GM19240 (cell line): ENCODE measurements around the gene DLG2.

Experiments
- DNase-seq: peaks from one replicate; pipeline ENCODE4 v3.0.0; 2011; ENCODE audit warnings: low spot score; ENCODE audit not compliant: insufficient read length

The DLG2 gene

DNA sequence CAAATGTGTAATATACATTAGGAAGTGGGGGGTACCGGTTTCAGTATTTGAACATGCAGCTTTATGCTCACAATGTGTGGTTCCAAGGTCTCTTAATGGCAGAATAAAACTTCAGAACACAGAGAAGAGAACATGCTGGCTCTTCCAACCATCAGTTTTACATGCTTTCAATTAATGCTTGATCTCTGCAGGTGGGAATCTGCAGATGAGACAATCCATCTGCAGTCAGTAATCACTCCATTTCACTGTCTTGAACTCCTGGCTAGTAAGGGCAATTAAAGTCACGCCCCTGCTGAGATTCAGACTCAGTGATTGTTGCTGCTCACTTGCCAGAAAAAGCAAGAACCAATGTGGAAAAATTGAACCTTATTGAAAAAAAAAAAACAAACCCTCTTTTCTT lies 945.7 kb downstream of the DLG2 start:
- DNase-seq: no peak

DNA sequence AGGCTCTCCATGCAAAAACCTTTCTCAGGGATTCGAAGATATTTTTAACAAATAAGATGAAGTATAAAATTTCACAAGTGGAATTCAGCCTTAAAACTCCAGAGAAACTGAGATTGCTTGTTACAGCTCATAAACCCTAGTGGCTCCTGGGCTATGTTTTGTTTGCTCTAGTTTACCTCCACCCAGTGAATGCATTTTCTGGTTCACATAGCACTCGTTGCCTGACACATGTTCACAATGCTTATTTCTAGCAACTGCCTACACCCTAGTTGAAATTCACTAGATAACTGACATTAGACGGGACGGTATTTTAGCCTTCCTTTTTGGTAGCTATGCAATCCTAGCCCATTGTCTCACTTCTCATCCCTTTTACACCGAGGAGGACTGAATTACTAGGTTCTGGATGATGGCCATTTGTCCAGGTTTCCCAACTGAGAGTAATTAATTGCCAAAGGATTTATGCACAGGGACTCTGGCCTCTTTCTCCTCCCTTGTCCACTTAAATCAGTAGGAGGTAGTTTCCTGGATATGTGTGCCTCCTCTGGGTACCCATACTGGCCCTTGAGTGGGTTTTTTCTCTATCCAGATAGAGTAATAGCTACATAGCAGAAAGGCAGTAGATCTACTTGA lies 951.6 kb downstream of the DLG2 start:
- no peak for DNase-seq

DNA sequence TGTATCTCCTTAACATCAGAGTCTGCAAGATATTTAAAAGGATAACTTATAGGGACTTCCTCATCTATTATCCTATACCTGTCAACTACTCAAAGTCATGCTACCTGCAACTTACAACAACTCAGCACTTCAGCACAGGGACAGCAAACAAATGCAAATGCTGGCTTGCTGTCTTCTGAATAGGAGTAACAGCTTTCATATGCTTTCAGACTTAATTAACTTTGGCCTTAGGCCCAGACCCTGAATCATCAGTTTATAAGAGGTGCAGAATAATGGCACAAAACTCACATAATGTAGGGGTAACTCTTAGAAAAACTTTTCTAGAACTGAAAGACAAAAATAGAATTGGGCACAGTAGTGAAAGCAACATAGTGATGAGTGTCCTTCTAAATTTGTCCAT lies 953.4 kb downstream of the DLG2 start:
- DNase-seq: no peak

DNA sequence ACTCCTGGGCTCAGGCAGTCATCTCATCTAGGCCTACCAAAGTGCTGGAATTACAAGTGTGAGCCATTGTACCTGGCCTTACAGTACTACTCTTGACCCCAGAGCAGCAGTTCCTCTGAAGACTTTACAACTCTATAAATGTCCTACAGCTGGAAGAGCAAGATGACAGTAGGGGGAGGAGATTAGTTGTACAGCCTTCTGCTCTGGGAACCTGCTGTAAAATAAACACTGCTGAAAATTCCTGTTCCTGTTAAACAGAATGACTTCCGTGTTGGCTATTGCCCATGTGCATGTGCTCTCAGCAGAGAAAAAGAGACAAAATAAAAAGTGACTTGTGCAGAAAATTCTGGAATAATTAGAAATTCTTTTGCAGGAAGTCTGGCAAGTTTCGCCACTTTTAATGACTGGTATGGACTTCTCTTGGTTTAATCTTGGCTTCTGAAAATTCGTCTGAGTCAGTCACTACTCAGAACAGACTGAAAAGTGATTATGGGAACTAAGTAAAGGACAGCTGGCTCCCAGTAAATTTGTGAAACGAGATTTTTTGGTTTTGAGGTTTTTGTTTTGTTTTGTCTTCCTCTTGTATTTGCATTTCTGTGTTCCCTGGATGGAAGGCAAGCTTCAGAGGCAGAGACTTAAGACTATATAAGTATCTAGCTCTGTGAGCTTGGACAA lies 955.7 kb downstream of the DLG2 start:
- no peak for DNase-seq

DNA sequence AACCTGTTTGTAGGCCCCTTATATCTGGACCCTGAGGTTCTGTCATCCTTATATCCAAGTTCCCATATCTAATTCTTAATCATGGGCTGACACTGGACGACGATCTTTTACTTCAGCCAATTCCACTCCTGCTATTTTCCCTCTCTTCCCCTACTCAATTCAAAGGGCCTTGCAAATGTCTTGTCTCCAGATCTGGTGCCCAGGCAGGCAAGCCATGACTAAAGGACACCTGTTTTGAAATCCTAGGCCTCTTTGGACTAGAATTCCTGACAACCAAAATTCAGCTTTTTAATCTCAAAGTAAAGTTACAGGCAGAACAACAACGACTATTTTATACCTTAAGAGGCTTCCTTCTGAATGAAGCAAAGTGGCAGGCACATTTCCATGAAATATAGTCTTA lies 963.4 kb downstream of the DLG2 start:
- no peak for DNase-seq

DNA sequence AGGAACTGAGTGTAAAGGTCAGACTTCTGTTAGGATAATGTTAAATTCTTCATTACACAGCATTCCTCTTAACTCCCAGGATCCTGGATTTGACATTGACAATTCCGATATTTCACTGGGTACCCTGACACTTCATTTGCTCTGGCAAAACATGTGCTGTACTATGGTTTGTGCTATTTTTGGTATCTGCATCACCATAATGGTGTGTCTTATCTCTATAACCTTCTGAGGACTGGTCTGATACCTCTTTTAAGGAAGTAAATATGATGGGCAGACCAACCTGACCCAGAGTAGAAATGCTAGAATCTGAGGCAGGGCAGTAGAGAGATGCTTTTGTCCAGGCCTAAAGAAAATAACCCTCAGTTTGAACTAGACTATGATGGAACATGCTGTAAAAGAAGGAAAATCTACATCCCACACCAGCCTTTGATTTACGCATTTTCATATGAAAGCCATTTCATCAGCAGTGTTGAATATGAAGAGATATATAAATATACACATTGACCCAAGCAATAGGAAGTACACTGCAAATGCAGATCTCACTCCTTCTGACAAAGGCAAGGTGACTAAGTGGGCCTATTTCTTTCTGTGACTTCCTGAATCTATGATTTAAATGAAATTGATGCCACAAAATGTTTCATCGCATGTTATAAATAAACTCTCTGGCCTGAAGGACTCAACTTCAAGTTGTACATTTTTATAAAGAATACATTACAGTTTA lies 966.7 kb downstream of the DLG2 start:
- no peak for DNase-seq

DNA sequence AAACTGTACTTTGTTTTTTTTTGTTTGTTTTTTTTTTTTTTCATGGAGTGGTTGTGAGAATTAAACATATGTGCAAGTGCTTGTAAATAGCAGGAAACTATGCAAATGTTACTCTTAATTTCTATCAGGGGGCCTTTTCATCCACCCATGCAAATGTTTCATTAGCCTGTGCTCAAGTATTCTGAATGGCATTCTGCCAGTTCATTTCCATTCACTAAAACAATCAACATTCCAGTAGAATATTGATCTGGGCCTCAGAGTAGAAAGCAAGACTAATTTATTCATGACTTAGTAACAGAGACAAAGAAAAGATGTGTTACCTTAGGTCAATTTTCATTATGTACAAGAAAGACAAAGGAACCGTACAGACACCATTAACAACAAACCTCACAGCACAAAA lies 971.4 kb downstream of the DLG2 start:
- DNase-seq: no peak

DNA sequence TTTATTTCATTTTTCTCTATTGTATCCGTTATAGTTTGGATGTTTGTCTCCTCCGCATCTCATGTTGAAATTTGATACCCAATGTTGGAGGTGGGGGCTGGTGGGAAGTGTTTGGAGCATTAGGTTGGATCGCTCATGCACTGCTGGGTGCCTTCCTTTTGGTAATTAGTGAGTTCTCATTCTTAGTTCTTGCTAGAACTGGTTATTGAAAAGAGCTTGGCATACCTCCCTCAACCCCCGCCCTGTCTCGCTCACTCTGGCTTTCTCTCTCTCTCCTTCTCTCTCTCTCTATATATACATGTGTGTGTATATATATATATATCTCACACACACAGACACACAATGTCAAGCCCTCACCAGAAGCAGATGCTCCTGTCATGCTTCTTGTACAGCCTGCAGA lies 978.7 kb downstream of the DLG2 start:
- DNase-seq: no peak

DNA sequence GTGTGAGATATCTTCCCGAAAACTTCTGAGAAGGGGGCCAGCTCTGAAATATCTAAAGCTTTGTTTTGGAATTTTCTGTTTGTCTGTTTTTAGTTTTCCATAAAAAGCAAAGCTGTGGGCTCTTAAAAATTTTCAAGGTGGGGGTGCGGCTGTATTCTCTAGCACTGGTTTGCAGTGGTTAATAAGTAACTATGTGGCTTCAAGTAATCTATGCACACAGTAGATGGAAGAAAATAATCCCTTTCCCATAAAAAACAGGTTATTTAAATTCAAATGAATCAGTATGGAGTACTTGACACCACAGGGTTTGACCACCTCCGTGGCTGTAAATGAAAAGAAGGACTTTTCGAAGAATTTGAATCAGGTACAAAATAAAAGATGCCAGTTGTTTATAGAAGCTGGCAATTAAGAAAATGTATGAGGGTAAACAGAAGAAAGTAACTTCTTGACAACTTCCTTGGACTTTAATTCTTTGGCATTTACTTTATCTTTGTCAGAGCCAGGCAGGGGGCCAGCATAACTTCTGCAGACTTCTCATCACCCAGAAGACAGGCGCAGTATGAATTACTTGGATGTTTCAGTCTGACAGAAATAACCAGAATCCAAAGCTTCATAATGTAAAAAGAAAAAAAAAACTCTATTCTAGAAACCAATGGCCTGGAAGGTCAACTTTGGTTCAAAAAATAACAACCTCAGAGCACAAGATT lies 981.0 kb downstream of the DLG2 start:
- no peak for DNase-seq

DNA sequence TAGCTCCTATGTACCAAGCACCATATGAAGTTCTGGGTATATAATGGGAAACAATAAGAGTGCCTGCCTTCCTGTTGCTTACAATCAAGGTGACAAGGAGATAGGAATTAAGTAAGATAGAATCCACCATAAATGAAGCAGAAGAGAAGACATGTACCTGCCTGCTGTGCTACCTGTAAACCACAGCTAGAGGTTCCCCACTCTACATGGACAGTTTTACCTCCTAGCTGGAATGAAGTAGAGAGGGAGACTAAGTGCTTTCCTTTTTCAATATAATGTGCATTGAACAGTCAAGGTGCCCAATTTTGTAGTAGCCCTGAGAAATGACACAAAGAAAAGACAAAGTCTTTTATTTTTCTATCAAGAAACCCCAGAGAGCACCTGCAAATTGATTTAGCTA lies 984.6 kb downstream of the DLG2 start:
- no peak for DNase-seq

DNA sequence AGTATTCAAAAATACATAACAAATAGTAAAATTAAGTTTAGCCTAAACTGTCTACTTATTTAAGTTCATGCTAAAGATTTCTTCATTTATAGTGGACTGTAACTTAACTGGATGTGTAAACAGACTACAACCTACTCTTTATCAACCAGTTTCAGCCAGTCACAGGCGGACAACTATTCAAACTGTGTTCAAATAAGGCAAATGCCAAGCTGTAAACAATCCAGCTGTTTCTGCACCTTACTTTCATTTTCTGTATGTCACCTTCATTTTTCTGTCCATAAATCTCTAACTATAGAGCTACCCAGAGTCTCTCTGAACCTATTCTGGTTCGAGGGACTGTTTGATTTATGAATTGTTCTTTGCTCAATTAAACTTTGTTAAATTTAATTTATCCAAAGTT lies 992.8 kb downstream of the DLG2 start:
- DNase-seq: no peak

DNA sequence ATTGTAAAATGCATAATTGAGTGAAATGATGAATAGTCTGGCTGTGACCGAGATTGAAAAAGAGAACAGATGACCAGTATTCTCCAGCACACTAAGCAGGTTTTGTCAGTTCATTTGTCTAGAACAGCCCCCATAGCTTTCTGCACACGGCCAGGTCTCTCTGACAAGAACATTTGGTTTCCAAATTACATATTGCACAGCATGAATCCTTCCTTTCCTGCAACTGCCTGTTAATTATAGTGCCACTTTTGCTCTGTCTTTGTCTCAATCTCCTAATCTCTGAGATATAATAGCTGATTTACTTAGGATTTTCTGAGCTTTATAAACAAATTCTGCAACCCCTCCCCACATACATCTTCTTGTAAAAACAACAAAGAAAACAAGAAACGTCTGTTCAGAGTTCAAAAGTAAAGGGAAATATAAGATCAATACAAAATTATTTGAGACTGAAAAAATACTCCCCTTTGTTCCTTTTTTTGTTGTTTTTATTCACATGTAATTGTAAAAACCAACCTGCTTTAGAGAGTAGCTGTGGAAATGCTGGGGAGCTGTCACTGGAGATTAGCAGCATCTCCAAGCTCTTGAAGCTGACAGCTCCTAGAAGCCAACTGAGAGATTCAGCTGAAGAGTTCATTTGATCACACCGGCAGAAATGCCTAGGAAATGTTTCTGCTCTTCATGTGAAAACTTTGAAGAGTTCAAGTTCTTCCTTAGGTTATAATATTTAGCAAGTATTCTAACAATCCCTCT lies 998.1 kb downstream of the DLG2 start:
- DNase-seq: no peak

DNA sequence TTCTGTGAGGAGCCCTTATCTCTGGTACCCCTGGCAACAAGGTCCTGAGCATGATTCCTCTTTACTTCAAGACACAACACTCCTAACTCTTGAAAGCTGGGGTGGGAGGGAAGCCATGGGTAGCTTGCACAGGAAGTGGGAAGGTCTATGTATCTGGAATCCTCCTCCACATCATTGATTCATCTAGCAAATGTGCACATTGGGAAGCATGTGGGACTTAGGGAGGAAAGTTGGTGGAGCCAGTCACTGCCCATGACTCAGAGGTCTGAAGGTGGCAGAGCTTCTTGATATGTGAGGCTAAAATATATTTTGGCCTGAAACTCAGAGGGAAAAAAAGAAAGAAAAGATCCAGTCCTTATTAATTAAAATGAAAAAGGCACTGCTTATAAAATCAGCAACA lies 1000.9 kb downstream of the DLG2 start:
- DNase-seq: no peak

DNA sequence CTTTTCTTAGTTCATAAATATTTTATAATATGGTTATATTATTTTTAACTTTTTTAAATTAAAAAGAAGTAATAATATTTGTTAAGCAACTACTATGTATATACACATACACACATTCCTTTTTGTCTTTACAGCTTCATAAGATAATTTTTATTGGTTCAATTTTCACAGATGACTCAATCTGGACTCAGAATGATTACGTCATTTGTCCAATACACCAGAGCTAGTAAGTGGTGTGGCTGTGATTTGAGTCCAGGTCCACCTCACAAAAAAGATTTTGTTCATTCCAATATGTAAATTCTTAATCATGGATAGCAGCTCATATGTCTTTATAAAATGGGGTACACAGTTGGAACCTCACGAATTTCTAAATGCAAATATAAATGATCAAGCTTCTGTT lies 1014.5 kb downstream of the DLG2 start:
- no peak for DNase-seq

DNA sequence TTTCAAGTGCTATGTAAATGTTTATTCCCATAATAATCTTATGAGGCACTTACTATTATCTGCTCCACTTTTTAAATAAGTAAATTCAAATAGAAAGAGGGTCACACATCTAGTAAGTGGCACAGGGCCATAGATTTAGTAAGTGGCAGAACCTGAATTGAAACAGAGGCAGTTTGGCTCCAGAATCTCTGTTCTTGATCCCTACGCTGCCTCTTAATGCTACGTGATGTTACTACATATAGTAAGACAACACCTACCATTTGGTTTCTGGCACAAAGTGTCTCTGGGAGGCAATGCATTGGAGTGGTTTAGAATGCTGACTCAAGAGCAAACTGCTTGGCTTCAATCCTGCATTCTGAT lies 1018.3 kb downstream of the DLG2 start:
- DNase-seq: no peak

DNA sequence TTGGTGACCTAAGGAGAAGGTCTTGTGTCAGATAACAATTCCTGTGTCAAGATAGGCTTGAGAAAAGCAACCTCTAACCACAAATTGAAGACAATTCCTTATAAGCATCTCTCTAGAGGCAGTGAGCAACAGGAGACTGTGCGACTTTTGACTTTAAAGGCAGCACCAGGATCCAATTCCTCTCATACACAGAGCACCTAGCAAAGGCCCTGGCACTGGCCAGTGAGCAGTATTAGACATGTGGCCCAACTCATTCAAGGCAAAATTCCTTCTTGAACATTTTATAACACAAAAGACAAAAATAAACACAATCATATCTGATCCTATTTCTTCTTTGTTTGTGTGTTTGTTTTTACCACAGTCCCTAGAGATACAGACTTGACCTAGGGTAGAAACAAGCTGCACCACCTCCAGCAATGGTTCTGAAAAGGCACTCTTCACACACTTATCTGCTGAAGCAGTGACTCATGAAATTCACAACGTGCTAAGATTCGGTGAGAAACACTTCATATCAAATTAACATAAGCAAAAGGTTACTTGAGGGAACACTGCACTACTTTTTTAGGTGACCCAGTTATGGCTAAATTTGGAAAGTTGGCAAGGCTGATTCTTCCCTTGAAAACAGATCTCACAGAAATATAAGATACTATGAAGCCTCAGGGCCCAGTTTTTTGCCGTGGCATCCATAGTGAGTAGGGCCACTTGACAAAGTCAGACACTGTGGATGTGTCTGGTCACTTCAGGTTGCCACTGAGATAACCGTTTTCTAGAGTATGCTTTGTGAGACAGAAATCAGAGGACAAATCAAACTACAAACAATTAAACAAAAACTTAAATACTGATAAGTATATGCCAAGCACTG lies 1018.9 kb downstream of the DLG2 start:
- no peak for DNase-seq

DNA sequence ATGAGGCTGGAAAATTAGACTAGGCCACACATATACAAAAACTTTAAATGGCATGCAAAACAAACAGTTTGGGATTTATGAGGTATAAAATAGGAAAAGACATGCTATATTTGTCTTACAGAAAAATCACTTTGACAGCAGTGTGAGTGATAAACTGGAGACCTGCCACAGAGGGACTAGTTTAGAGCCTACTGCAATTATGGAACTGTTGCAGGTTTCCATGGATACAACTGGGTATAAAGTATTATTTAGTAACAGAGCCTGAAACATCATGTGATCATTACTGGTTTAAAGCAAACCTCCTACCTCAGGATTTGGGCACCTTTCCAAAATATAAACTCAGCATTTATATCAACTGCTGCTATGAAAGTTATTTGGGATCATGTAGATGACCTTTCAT lies 1032.5 kb downstream of the DLG2 start:
- DNase-seq: no peak

DNA sequence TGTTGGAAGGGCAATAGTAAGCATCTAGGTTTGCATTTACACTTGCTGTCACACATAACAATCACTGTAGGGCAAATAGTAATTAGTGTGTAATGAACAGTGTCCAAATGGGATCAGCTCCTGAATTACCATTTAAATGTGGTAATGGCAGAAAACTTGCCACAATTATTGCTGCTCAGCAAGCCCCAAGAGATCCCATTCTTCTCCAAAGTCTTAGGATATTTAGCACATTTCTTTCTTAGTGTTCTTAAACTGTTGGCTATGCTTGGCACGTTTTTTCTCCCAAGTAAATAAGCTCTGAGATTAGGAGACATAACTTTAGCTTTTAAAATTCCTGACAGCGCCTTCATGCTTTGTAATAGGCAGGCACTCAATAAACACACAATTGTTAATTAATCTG lies 1037.0 kb downstream of the DLG2 start:
- no peak for DNase-seq

DNA sequence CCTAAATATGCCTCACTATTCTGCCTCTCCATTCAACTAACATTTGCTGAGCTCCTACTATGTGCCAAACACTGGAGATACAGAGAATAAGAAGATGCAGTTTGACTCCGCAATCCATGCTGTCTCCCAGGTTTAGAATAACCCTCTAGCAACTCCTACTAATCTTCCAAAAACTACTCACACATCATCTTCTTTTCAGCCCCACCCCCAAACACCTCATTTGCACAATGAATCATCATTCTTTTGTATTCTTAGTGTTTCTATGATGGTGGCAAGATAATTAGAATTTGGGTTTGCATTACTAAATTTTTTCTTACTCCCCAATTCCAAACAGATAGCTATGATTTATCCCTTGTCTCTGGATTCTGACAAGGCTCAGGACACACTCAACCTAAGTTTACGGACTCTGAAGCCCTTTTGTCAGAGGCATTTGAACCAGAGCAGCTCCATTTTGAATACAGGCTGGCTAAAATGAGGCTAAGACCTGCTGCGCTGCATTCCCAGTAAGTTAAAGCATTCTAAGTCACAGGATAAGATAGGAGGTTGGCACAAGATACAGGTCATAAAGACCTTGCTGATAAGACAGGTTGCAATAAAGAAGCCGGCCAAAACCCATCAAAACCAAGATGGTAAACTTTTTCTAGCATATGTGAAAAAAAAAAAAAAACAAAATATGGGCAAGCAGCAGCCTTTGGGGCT lies 1038.9 kb downstream of the DLG2 start:
- no peak for DNase-seq

DNA sequence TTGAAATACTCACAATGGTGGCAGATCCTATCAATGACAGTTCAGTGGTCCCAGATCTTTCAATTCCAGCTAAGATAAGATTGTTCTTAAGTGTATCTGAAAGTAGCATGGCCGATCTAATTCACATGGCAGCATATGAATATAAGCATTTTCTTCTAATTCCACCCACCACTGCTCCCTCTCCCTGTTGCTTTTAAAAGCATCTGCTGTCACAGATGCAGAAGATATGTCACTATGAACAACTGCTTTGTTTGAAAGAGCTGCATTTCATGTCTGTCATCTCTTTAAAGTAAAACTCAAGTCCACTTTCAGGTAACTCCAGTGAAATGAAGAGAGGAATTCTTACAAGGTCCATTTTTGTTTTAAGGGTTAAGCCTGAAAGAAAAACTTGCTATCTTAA lies 1044.0 kb downstream of the DLG2 start:
- DNase-seq: no peak
